Tibial nerve (tissue), 4 donors: Measurements from ENCODE around the gene PDLIM5. TPM values are rescaled to one million over a fixed set of nuclear protein-coding genes. Genes with fewer than 3 reads are reported as not detected.
"Not testable (repeated sequence)": the region's sequence is repeated elsewhere in the genome, so short reads cannot be mapped to it uniquely, and the experiment has no call there.

Source experiments
- DNase-seq, 2 donors: peaks; one replicate each; pipeline ENCODE4 v3.0.0-alpha.2; 2019; ENCODE audit warnings: low spot score in 2 of 2
- H3K27ac ChIP-seq, 4 donors: fragments of 200-600 bp; sonication (generic) in 3 of 4; one replicate each; pipeline ENCODE4 v1.5.1; 2017 to 2019; ENCODE audit warnings: mild to moderate bottlenecking in 1 of 4
- H3K27me3 ChIP-seq, 2 donors: fragments of 200-600 bp; sonication (generic) in 1 of 2; one replicate each; pipeline versions ENCODE4 v1.5.1 to v1.6.0; 2017 to 2019
- H3K36me3 ChIP-seq, 3 donors: fragments of 200-600 bp; sonication (generic); one replicate each; pipeline ENCODE4 v1.5.1; 2018 to 2019
- H3K4me1 ChIP-seq, 4 donors: fragments of 200-600 bp; sonication (generic) in 3 of 4; one replicate each; pipeline ENCODE4 v1.5.1; 2017 to 2019
- H3K4me3 ChIP-seq, 4 donors: fragments of 200-600 bp; sonication (generic) in 3 of 4; one replicate each; pipeline ENCODE4 v1.5.1; 2017 to 2019; ENCODE audit warnings: mild to moderate bottlenecking in 1 of 4, moderate library complexity in 1 of 4
- H3K9me3 ChIP-seq, 4 donors: fragments of 200-600 bp; sonication (generic) in 3 of 4; one replicate each; pipeline ENCODE4 v1.5.1; 2017 to 2019
- EP300 ChIP-seq, 2 donors: sonication (generic); formaldehyde crosslinking; IDR thresholded peaks; one replicate each; pipeline ENCODE4 v1.6.1; 2017; ENCODE audit warnings: antibody characterized with exemption in 2 of 2, mild to moderate bottlenecking in 1 of 2
- POLR2A ChIP-seq, 2 donors: fragments of 450-650 bp; IDR thresholded peaks; one replicate each; pipeline ENCODE4 v1.6.1; 2017; ENCODE audit warnings: antibody characterized with exemption in 2 of 2, mild to moderate bottlenecking in 2 of 2, moderate library complexity in 2 of 2
- WGBS, 2 donors: methylation state at CpG; one replicate each; pipeline ENCODE4 v1.1.5; 2018; 5-methylcytosine and 5-hydroxymethylcytosine counted together
- total RNA-seq, 4 donors: library from RNA; depleted of rRNA; stranded (reverse); fragments of >200 nt; gene quantifications; one replicate each; pipeline ENCODE4 v1.1.0, GENCODE V29; 2016
- TF ChIP-seq, protein P1 (sequence below), 5 experiments: fragments of 200-600 bp in 3 of 5; fragments of 450-650 bp in 2 of 5; sonication (generic) in 3 of 5; IDR thresholded peaks; one replicate each; pipeline ENCODE4 v1.5.1; 2016 to 2019; ENCODE audit warnings: antibody characterized with exemption in 5 of 5, mild to moderate bottlenecking in 3 of 5, moderate library complexity in 2 of 5

The PDLIM5 gene
- 100 to 1,000 TPM in 2 of 4 donors, 10 to 100 TPM in 2; 73.5 to 117 (median 98.2) TPM for total RNA-seq

- Histone ChIP-seq H3K27ac (peak within 1 kb of the TSS; percentile 89 to 99 (median 97)), H3K4me1 (peaks cover 0 to 48% (median 22%) of the 10 kb centered on the region in 4 donors), H3K4me3 (peak within 1 kb of the TSS; percentile 78 to 98 (median 90)), H3K9me3 (no peaks in the 10 kb centered on the region), H3K27me3 (no peaks in the 10 kb centered on the region), H3K36me3 (peaks cover 0 to 11% (median 0%) of the 10 kb centered on the region in 3 donors)
- WGBS, 2 donors = 0 to 1% methylated on average over 17 to 28 of the region's 88 CpGs
- TF ChIP-seq POLR2A (IDR thresholded peaks at IDR 0.05) (peak; percentile 92 to 94), EP300 (IDR thresholded peaks at IDR 0.05) (peak in 1 of 2 donors; percentile 99)
- TF ChIP-seq, protein P1, sequence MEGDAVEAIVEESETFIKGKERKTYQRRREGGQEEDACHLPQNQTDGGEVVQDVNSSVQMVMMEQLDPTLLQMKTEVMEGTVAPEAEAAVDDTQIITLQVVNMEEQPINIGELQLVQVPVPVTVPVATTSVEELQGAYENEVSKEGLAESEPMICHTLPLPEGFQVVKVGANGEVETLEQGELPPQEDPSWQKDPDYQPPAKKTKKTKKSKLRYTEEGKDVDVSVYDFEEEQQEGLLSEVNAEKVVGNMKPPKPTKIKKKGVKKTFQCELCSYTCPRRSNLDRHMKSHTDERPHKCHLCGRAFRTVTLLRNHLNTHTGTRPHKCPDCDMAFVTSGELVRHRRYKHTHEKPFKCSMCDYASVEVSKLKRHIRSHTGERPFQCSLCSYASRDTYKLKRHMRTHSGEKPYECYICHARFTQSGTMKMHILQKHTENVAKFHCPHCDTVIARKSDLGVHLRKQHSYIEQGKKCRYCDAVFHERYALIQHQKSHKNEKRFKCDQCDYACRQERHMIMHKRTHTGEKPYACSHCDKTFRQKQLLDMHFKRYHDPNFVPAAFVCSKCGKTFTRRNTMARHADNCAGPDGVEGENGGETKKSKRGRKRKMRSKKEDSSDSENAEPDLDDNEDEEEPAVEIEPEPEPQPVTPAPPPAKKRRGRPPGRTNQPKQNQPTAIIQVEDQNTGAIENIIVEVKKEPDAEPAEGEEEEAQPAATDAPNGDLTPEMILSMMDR (IDR thresholded peaks at IDR 0.05) = no peak
- peak; percentile 78 for DNase-seq
Observed at GRCh38 chr4:94451695-94452475, at the start of gene PDLIM5. PDLIM5 (plus strand) TSS chr4:94451942; CDS start chr4:94455289, 3,347 bp downstream.

DNA sequence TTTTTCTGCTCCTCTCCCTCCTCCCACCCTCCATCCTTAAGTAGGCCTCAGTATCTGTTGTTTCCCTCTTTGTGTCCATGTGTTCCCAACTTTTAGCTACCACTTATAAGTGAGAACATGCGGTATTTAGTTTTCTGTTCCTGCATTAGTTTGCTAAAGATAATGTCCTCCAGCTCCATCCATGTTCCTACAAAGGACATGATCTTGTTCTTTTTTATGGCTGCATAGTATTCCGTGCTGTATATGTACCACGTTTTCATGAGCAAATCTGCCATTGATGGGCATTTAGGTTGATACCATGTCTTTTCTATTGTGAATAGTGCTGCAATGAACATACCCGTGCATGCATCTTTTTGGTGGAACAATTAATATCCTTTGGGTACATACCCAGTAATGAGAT is 49.3 kb upstream of the PDLIM5 start:
- not testable (repeated sequence) for H3K4me1 ChIP-seq, H3K27me3 ChIP-seq, DNase-seq, H3K27ac ChIP-seq, H3K36me3 ChIP-seq, H3K4me3 ChIP-seq, H3K9me3 ChIP-seq
- WGBS, 2 donors = 96% methylated on average over 4 of the region's 4 CpGs

DNA sequence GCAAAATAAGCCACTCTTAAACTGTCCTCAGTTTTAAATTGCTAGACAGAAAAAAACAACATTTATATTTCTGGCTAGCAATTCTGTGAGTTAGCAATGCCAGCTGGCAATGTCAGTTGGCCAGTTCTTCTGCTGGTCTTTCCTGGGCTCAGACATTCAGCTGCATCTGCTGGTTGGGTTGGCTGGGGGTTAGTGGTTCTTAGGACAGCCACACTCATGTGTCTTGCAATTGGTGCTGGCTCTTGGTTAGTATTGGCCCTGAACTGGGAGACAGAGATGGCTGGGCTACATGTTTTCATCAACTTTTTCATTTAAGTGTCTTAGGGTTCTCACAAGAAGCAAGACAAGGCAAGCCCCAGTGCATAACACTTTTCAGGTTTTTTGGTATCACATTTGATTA is 48.0 kb upstream of the PDLIM5 start:
- H3K36me3 ChIP-seq = no peaks in the 10 kb centered on the region
- TF ChIP-seq EP300 (IDR thresholded peaks at IDR 0.05) = no peak
- TF ChIP-seq POLR2A (IDR thresholded peaks at IDR 0.05) = no peak
- TF ChIP-seq, protein P1 (IDR thresholded peaks at IDR 0.05) = no peak
- DNase-seq = no peak
- H3K4me1 ChIP-seq = peaks cover 0 to 6% (median 0%) of the 10 kb centered on the region in 4 donors
- H3K27ac ChIP-seq = no peak overlapping the region
- no peaks in the 10 kb centered on the region for H3K9me3 ChIP-seq
- no peak overlapping the region for H3K4me3 ChIP-seq
- H3K27me3 ChIP-seq = no peaks in the 10 kb centered on the region

DNA sequence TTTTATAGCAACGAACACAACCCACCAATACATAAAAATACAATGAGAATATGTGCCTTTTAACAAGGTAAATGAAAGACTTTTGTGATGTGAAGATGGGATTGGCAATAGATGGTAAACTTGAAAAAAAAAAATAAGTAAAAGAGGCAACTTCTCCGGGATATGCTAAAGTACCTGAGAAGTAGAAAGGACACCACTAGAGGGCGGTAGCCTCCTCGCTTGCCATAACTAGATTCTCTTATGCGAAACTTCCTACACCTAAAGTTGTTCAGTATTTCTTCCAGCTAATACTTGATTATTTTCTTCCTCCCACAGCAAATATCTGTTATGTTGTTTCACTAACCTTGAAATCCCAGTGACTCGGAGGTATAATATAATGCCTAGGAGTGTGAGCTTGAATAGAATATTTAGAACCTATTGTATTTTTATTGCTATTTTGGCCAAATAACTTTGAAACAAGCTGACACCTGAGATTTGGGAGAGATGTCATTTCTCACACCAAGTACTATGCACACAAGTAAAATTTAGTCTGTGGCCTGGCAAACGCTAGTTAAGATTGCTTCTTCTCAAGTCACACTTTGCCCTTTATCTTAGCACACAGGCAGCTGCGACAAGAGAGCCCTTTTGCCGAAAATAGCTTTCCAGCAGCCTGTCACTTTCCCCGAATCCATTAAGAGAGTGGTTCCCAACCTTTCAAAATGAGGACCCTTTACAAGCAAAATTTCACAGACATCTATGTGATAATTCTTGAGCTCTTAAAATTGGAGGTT is 44.9 kb upstream of the PDLIM5 start:
- no peak overlapping the region for H3K27ac ChIP-seq
- H3K27me3 ChIP-seq = no peaks in the 10 kb centered on the region
- no peaks in the 10 kb centered on the region for H3K36me3 ChIP-seq
- DNase-seq = peak; percentile 57 to 94
- 25 to 26% methylated on average over 10 of the region's 10 CpGs for WGBS, 2 donors
- no peak overlapping the region for H3K4me3 ChIP-seq
- TF ChIP-seq, protein P1 (IDR thresholded peaks at IDR 0.05) = peak; percentile 65 to 83 (median 80)
- TF ChIP-seq EP300 (IDR thresholded peaks at IDR 0.05) (peak in 1 of 2 donors; percentile 21), POLR2A (IDR thresholded peaks at IDR 0.05) (no peak)
- no peaks in the 10 kb centered on the region for H3K9me3 ChIP-seq
- peaks cover 0 to 23% (median 0%) of the 10 kb centered on the region in 4 donors for H3K4me1 ChIP-seq

DNA sequence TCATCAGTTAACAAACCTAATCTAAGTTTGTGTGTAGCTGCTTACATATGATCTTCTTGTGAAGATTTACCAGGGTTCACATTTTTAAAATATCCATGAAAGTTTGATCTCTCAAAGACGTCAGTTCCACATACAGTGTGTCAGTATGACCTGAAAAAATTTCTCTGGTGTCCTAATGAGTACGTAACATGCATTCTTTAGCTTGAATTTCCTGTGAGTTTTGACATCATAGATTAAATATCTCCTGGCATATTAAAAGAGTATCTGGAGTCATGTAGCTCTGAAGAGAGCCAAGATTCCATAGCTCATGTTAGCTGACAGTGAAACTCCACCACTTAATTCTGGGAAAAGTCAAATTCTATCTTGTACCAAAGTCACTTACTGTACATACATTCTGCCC is 43.9 kb upstream of the PDLIM5 start:
- peaks cover 0 to 33% (median 2%) of the 10 kb centered on the region in 4 donors for H3K4me1 ChIP-seq
- no peak for DNase-seq
- H3K27me3 ChIP-seq = no peaks in the 10 kb centered on the region
- TF ChIP-seq, protein P1 (IDR thresholded peaks at IDR 0.05) = no peak
- no peaks in the 10 kb centered on the region for H3K36me3 ChIP-seq
- no peaks in the 10 kb centered on the region for H3K9me3 ChIP-seq
- no peak overlapping the region for H3K27ac ChIP-seq
- 85% methylated on average over 2 of the region's 2 CpGs for WGBS, 2 donors
- no peak overlapping the region for H3K4me3 ChIP-seq
